ENCODE data around the gene SLIT3. TPM values are rescaled to one million over a fixed set of nuclear protein-coding genes. Genes with fewer than 3 reads are reported as not detected.

SLIT3 gene
- total RNA-seq, 1 experiment from 2014 or later: 0.92 TPM

DNA sequence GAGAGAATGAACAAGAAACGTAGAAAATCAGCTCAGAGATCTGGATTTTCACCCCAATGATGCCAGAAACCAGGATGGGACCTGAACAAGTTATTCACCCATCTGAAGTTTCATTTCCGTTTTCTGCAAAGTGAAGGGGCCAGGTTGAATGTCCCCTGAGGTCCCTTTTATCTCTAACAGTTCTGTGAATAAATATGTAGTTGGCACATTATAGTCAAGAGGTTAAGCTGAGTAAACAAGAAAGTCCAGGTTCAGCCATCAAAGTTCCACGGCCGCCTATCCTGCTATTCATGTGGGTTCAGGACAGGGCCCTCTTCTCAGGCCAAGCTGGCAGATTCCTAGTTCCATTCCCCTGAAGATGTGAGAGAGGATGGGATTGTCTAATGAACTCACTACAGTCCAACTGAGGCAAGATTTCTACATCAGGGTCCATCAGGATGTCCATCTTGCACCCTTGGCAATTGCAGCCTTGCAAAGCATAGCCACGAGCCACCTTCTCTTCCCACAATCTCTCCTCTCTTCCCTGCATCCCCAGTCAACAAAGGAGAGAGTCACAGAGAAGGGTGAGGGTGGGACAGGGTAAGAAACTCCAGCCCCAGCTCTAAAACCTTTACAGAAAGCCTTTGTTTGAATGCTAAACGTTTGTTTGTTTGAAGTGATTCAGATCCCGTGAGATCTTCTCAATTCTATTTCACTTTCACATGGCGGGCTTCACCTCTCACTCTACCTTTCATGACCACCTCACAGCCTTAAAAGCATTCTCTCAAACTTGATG lies 311.0 kb downstream of the SLIT3 start:
- H2BK5ac ChIP-seq (ENCODE audit: insufficient read length, low read length): no peak overlapping the region
- peaks cover 10% of the 10 kb centered on the region; the same call in 1 of the 2 replicates for H3K4me1 ChIP-seq (ENCODE audit: insufficient read depth, low read length)
- no peak overlapping the region for H4K5ac ChIP-seq (ENCODE audit: insufficient read length, low read depth, low read length)
- no peaks in the 10 kb centered on the region for H3K9me3 ChIP-seq (ENCODE audit: control insufficient read depth, low read depth, low read length)
- no peak overlapping the region for H2AFZ ChIP-seq (ENCODE audit: low read length)
- no peak overlapping the region for H4K91ac ChIP-seq (ENCODE audit: insufficient read length, low read depth, low read length)
- no peak overlapping the region for H3K27ac ChIP-seq (ENCODE audit: insufficient read length, low read depth, low read length)
- no CpG with 5 or more reads among the region's 8 CpGs for WGBS (ENCODE audit: extremely low coverage, insufficient read length, low lambda C conversion rate)
- no peaks in the 10 kb centered on the region for H3K27me3 ChIP-seq (ENCODE audit: insufficient read depth, low read length)
- H3K9ac ChIP-seq (ENCODE audit: extremely low read depth, insufficient read length, low read length): no peak overlapping the region
- no peak overlapping the region for H3K23ac ChIP-seq (ENCODE audit: insufficient read length, low read depth, low read length)
- peak overlapping the region; percentile 5; the same call in 1 of the 2 replicates for H3K14ac ChIP-seq (ENCODE audit: insufficient read depth, low read length)
- no peak overlapping the region for H3K4me2 ChIP-seq (ENCODE audit: insufficient read depth, insufficient read length, low read length)
- no peaks in the 10 kb centered on the region for H4K20me1 ChIP-seq (ENCODE audit: control insufficient read depth, insufficient read depth, insufficient read length)
- TF ChIP-seq, protein P1, sequence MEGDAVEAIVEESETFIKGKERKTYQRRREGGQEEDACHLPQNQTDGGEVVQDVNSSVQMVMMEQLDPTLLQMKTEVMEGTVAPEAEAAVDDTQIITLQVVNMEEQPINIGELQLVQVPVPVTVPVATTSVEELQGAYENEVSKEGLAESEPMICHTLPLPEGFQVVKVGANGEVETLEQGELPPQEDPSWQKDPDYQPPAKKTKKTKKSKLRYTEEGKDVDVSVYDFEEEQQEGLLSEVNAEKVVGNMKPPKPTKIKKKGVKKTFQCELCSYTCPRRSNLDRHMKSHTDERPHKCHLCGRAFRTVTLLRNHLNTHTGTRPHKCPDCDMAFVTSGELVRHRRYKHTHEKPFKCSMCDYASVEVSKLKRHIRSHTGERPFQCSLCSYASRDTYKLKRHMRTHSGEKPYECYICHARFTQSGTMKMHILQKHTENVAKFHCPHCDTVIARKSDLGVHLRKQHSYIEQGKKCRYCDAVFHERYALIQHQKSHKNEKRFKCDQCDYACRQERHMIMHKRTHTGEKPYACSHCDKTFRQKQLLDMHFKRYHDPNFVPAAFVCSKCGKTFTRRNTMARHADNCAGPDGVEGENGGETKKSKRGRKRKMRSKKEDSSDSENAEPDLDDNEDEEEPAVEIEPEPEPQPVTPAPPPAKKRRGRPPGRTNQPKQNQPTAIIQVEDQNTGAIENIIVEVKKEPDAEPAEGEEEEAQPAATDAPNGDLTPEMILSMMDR (conservative IDR thresholded peaks at IDR 0.05): no peak
- H3K79me2 ChIP-seq (ENCODE audit: insufficient read depth, low read length): no peaks in the 10 kb centered on the region
- H2BK20ac ChIP-seq (ENCODE audit: low read depth, low read length, poor library complexity, severe bottlenecking): no peak overlapping the region
- H2BK120ac ChIP-seq (ENCODE audit: low read depth, low read length, poor library complexity, severe bottlenecking): no peak overlapping the region
- H3K36me3 Mint-ChIP-seq (ENCODE audit: insufficient read depth in 1 of 3, low read depth in 3 of 3): no peaks in the 10 kb centered on the region
- H3K79me1 ChIP-seq (ENCODE audit: insufficient read depth, low read depth, low read length, poor library complexity, severe bottlenecking): no peaks in the 10 kb centered on the region
- H3K4me3 Mint-ChIP-seq: no peak overlapping the region
- H3K23me2 ChIP-seq (ENCODE audit: insufficient read length, low read depth, low read length, poor library complexity, severe bottlenecking): no peaks in the 10 kb centered on the region
- H3K4ac ChIP-seq (ENCODE audit: low read depth, low read length): no peak overlapping the region
- peaks cover 52 to 76% of the 10 kb centered on the region in 2 experiments for H3K4me1 Mint-ChIP-seq
- H3K56ac ChIP-seq (ENCODE audit: insufficient read length, low read depth, low read length): no peak overlapping the region
- no peak overlapping the region for H2BK15ac ChIP-seq (ENCODE audit: low read depth, low read length)
- H3K27me3 Mint-ChIP-seq (ENCODE audit: low read depth): peaks cover 24% of the 10 kb centered on the region
- no peak overlapping the region for H4K8ac ChIP-seq (replicated peaks; ENCODE audit: insufficient read length, low read depth, low read length)
- H2AK5ac ChIP-seq (ENCODE audit: insufficient read length, low read length): no peak overlapping the region
- H2BK12ac ChIP-seq (ENCODE audit: insufficient read length, low read depth, low read length): no peak overlapping the region
- no peak overlapping the region; a peak in 1 of 7 replicates for H3K27ac Mint-ChIP-seq
- DNase-seq: no peak
- H3T11ph ChIP-seq (ENCODE audit: low read length): no peak overlapping the region
- H3K18ac ChIP-seq (ENCODE audit: insufficient read length, low read depth, low read length): no peak overlapping the region
- no peaks in the 10 kb centered on the region; a peak in 2 of 5 replicates for H3K9me3 Mint-ChIP-seq
